ENCODE results near the gene C2CD4D.

Gene C2CD4D

DNA sequence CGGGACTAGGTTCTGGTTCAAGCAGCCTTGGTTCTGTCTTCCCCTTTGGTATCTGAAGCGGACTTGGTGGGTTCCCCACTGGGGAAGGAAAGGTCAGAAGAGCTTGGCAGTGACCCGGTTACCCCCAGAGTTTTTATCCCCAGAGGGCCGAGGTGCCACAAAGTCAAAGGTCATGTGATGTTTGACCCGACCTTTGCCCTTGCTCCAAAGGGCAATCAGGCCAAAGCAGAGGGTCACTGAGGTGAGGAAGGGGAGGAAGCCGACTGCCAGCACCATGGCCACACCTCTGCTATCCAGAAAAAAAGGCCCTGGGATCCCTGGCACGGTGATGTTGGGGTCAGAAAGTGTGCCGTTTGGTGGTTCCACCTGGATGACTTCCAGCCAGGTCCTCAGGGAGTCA is 38.8 kb downstream of the C2CD4D start:
- Histone ChIP-seq H3K4me3 (ENCODE audit: low read depth in 1 of 2, low read length in 2 of 2) (no peak overlapping the region), H3K4me1 (ENCODE audit: control insufficient read depth in 1 of 2, insufficient read depth in 2 of 2, low read length in 2 of 2) (no peaks in the 10 kb centered on the region), H3K36me3 (ENCODE audit: control insufficient read depth in 1 of 2, insufficient read depth in 2 of 2, low read length in 2 of 2) (no peaks in the 10 kb centered on the region), H3K27ac (ENCODE audit: low read length) (no peak overlapping the region), H3K27me3 (ENCODE audit: low read depth, low read length) (no peaks in the 10 kb centered on the region), H3K9me3 (ENCODE audit: control insufficient read depth in 1 of 2, low read length in 2 of 2) (no peaks in the 10 kb centered on the region)

- H3K27ac ChIP-seq (ENCODE audit: low read length), result no peak overlapping the region
- no peak overlapping the region for H3K4me3 ChIP-seq (ENCODE audit: low read depth in 1 of 2, low read length in 2 of 2)
- no peaks in the 10 kb centered on the region for H3K27me3 ChIP-seq (ENCODE audit: low read depth, low read length)
- H3K9me3 ChIP-seq (ENCODE audit: control insufficient read depth in 1 of 2, low read length in 2 of 2), result no peaks in the 10 kb centered on the region
- H3K4me1 ChIP-seq (ENCODE audit: control insufficient read depth in 1 of 2, insufficient read depth in 2 of 2, low read length in 2 of 2), result no peaks in the 10 kb centered on the region
- no peaks in the 10 kb centered on the region for H3K36me3 ChIP-seq (ENCODE audit: control insufficient read depth in 1 of 2, insufficient read depth in 2 of 2, low read length in 2 of 2)
Measured at GRCh38 chr1:151799179-151800022, 40.2 kb downstream of the C2CD4D start.

DNA sequence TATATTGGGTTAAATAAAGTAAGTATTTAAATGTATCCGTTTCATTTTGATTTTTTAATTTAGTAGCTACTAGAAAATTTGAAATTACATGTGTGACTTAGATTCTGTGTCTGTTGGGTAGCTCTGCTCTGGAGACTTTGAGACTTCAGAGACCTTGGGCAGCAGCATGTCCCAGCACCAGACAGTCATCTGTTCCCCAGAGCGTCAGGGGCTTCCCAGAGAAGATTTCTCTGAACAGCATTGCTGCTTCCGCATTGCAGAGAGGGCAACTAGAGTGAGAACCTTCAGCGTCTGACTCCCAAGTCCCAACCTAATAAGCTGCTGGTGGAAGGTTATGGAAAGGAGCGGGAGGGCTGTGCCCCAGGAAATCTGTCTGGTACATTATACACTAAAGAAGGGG is 41.0 kb downstream of the C2CD4D start:
- Histone ChIP-seq H3K9me3 (ENCODE audit: control insufficient read depth in 1 of 2, low read length in 2 of 2) (no peaks in the 10 kb centered on the region), H3K27me3 (ENCODE audit: low read depth, low read length) (no peaks in the 10 kb centered on the region), H3K36me3 (ENCODE audit: control insufficient read depth in 1 of 2, insufficient read depth in 2 of 2, low read length in 2 of 2) (no peaks in the 10 kb centered on the region), H3K4me1 (ENCODE audit: control insufficient read depth in 1 of 2, insufficient read depth in 2 of 2, low read length in 2 of 2) (no peaks in the 10 kb centered on the region), H3K4me3 (ENCODE audit: low read depth in 1 of 2, low read length in 2 of 2) (no peak overlapping the region), H3K27ac (ENCODE audit: low read length) (no peak overlapping the region)

- Histone ChIP-seq H3K9me3 (ENCODE audit: control insufficient read depth in 1 of 2, low read length in 2 of 2) (no peaks in the 10 kb centered on the region), H3K36me3 (ENCODE audit: control insufficient read depth in 1 of 2, insufficient read depth in 2 of 2, low read length in 2 of 2) (no peaks in the 10 kb centered on the region), H3K27ac (ENCODE audit: low read length) (peak overlapping the region; percentile 45), H3K4me3 (ENCODE audit: low read depth in 1 of 2, low read length in 2 of 2) (peak overlapping the region; percentile 84 to 100), H3K4me1 (ENCODE audit: control insufficient read depth in 1 of 2, insufficient read depth in 2 of 2, low read length in 2 of 2) (peaks cover 0 to 10% of the 10 kb centered on the region in 2 donors), H3K27me3 (ENCODE audit: low read depth, low read length) (no peaks in the 10 kb centered on the region)
Measured at GRCh38 chr1:151790940-151791651, 48.5 kb downstream of the C2CD4D start.

GRCh38 chr1:151790071-151790939 is 49.3 kb downstream of the C2CD4D start, which contains the start of gene TDRKH:
Gene TDRKH, minus strand, starts transcription at chr1:151790500. Its CDS starts 7,478 bp downstream, at chr1:151783022.
- no peaks in the 10 kb centered on the region for H3K36me3 ChIP-seq (ENCODE audit: control insufficient read depth in 1 of 2, insufficient read depth in 2 of 2, low read length in 2 of 2)
- H3K27me3 ChIP-seq (ENCODE audit: low read depth, low read length), result no peaks in the 10 kb centered on the region
- peak within 1 kb of the TSS; percentile 45 for H3K27ac ChIP-seq (ENCODE audit: low read length)
- H3K4me1 ChIP-seq (ENCODE audit: control insufficient read depth in 1 of 2, insufficient read depth in 2 of 2, low read length in 2 of 2), result peaks cover 0 to 10% of the 10 kb centered on the region in 2 donors
- H3K9me3 ChIP-seq (ENCODE audit: control insufficient read depth in 1 of 2, low read length in 2 of 2), result no peaks in the 10 kb centered on the region
- H3K4me3 ChIP-seq (ENCODE audit: low read depth in 1 of 2, low read length in 2 of 2), result peak within 1 kb of the TSS; percentile 84 to 100
